T-helper 17 cell (primary cell): ENCODE results near the gene ARL10. TPM values are rescaled to one million over a fixed set of nuclear protein-coding genes. Genes with fewer than 3 reads are reported as not detected.

Source experiments
- ATAC-seq: fragments of 150-1000 bp; cut with Tn5 transposase; 2 replicates; pipeline ENCODE4 v1.10.0; 2021; ENCODE audit warnings: mild to moderate bottlenecking, moderate library complexity
- DNase-seq, 3 donors: peaks; one replicate each; pipeline versions ENCODE4 v3.0.0 to v3.0.0-alpha.2; 2020 to 2021
- H3K9me3 ChIP-seq: one replicate; pipeline ENCODE4 v1.7.0; 2013; ENCODE audit warnings: low read length, mild to moderate bottlenecking; ENCODE audit not compliant: control insufficient read depth, poor library complexity, severe bottlenecking
- H3K27ac Mint-ChIP-seq: one replicate; pipeline ENCODE4 v1.8.0; 2022; ENCODE audit warnings: mild to moderate bottlenecking, moderate library complexity, mixed read lengths
- H3K27me3 Mint-ChIP-seq: one replicate; pipeline ENCODE4 v1.8.0; 2022; ENCODE audit warnings: mixed read lengths
- H3K36me3 Mint-ChIP-seq: one replicate; pipeline ENCODE4 v1.8.0; 2022; ENCODE audit warnings: low read depth, mixed read lengths
- H3K4me1 Mint-ChIP-seq: one replicate; pipeline ENCODE4 v1.8.0; 2022; ENCODE audit warnings: mild to moderate bottlenecking, mixed read lengths
- H3K4me3 Mint-ChIP-seq: one replicate; pipeline ENCODE4 v1.8.0; 2022; ENCODE audit warnings: mild to moderate bottlenecking, moderate library complexity, mixed read lengths
- total RNA-seq, 4 donors: library from RNA in 2 of 4; stranded (reverse) in 2 of 4; gene quantifications; one replicate each; pipeline ENCODE4 v1.2.3 and lab custom pipeline; 2022 to 2026

Gene ARL10
- total RNA-seq, 2 donors from 2014 or later, result 7.3 to 7.6 TPM

- peak; percentile 83 to 98 (median 97) for DNase-seq
- peaks cover 35% of the 10 kb centered on the region for H3K4me1 Mint-ChIP-seq
Measured at GRCh38 chr5:176388444-176389134, 23.3 kb downstream of the ARL10 start, which contains the start of the genes HIGD2A and NOP16. HIGD2A (plus strand) TSS chr5:176388751; CDS start chr5:176388820, 69 bp downstream. NOP16 (minus strand) TSS chr5:176388598; CDS start chr5:176388539, 59 bp downstream.

GRCh38 chr5:176389135-176390123, 24.1 kb downstream of the ARL10 start:
- H3K9me3 ChIP-seq, result no peaks in the 10 kb centered on the region
- Mint-ChIP-seq H3K36me3 (no peaks in the 10 kb centered on the region), H3K27me3 (no peaks in the 10 kb centered on the region), H3K27ac (peak overlapping the region; percentile 98), H3K4me3 (peak overlapping the region; percentile 97), H3K4me1 (peaks cover 35% of the 10 kb centered on the region)
- DNase-seq (peak in 1 of 3 donors; percentile 96), ATAC-seq (peak; percentile 48)

More at GRCh38 chr5:176388444-176389134, 23.3 kb downstream of the ARL10 start, which contains the start of the genes HIGD2A and NOP16:
- no peaks in the 10 kb centered on the region for H3K27me3 Mint-ChIP-seq
- no peaks in the 10 kb centered on the region for H3K9me3 ChIP-seq
- H3K36me3 Mint-ChIP-seq, result no peaks in the 10 kb centered on the region
- ATAC-seq, result peak; percentile 90
- H3K4me3 Mint-ChIP-seq, result peak within 1 kb of the TSS; percentile 97
- peak within 1 kb of the TSS; percentile 98 for H3K27ac Mint-ChIP-seq

- H3K9me3 ChIP-seq, result no peaks in the 10 kb centered on the region
- DNase-seq (no peak), ATAC-seq (no peak)
- Mint-ChIP-seq H3K4me1 (peaks cover 27% of the 10 kb centered on the region), H3K4me3 (no peak overlapping the region), H3K36me3 (no peaks in the 10 kb centered on the region), H3K27me3 (no peaks in the 10 kb centered on the region), H3K27ac (peak overlapping the region; percentile 8)
Measured at GRCh38 chr5:176391479-176391878, 26.2 kb downstream of the ARL10 start.

- ATAC-seq (no peak), DNase-seq (no peak)
- Mint-ChIP-seq H3K36me3 (peaks cover 2% of the 10 kb centered on the region), H3K4me1 (peaks cover 22% of the 10 kb centered on the region), H3K27ac (peak overlapping the region; percentile 72), H3K4me3 (no peak overlapping the region), H3K27me3 (no peaks in the 10 kb centered on the region)
- no peaks in the 10 kb centered on the region for H3K9me3 ChIP-seq
Measured at GRCh38 chr5:176391999-176392398, 26.7 kb downstream of the ARL10 start.

DNA sequence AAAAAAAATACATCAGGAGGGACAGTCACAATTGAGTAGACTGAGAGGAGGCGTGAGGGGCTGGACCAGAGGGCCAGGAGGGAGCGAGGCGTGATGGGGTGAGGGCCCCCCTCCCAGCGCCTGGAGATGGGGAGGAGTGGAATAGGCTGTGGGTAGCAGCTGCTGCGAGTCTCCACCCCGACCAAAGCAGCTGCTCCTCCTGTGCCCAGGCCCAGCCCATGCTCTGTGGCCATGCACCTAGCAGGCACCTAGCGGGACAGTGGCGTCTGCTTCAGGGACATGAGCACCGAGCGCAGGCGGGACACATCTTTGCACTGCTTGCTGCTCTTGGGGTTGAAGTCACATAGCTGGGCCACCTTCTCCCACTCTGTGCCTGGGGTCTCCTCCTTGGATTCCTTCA, 27.2 kb downstream of the ARL10 start:
- H3K4me1 Mint-ChIP-seq, result peaks cover 18% of the 10 kb centered on the region
- peaks cover 2% of the 10 kb centered on the region for H3K36me3 Mint-ChIP-seq
- no peaks in the 10 kb centered on the region for H3K9me3 ChIP-seq
- H3K27me3 Mint-ChIP-seq, result no peaks in the 10 kb centered on the region
- no peak for ATAC-seq
- DNase-seq, result no peak
- H3K4me3 Mint-ChIP-seq, result no peak overlapping the region
- peak overlapping the region; percentile 72 for H3K27ac Mint-ChIP-seq

GRCh38 chr5:176394096-176394495, 28.8 kb downstream of the ARL10 start:
- Mint-ChIP-seq H3K4me3 (no peak overlapping the region), H3K36me3 (peaks cover 2% of the 10 kb centered on the region), H3K4me1 (peaks cover 9% of the 10 kb centered on the region), H3K27ac (no peak overlapping the region), H3K27me3 (no peaks in the 10 kb centered on the region)
- ATAC-seq (no peak), DNase-seq (no peak)
- no peaks in the 10 kb centered on the region for H3K9me3 ChIP-seq

GRCh38 chr5:176394881-176395675, 29.8 kb downstream of the ARL10 start:
- no peak for ATAC-seq
- H3K9me3 ChIP-seq, result no peaks in the 10 kb centered on the region
- no peak for DNase-seq
- peak overlapping the region; percentile 34 for H3K27ac Mint-ChIP-seq
- H3K36me3 Mint-ChIP-seq, result peaks cover 2% of the 10 kb centered on the region
- peaks cover 4% of the 10 kb centered on the region for H3K4me1 Mint-ChIP-seq
- H3K27me3 Mint-ChIP-seq, result no peaks in the 10 kb centered on the region
- no peak overlapping the region for H3K4me3 Mint-ChIP-seq

DNA sequence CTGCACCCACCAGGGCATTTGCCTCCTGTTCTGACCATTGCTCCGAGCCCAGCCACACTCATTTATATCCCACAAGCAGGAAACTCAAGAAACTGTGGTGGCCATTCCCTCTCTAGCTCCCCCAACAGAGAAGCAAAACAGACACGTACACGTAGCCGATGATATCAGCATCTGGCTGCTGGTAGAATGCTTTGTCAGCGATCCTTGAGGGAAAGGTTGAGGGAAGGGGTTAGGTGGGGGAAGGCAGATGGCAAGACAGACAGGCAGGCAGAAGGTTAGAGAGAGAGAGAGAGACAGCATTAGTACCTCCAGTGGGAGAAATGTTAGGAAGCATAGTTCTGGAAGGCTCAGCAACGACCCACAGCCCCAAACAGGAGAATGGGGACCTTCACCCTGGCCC, 31.0 kb downstream of the ARL10 start:
- peaks cover 2% of the 10 kb centered on the region for H3K36me3 Mint-ChIP-seq
- no peak overlapping the region for H3K4me3 Mint-ChIP-seq
- no peaks in the 10 kb centered on the region for H3K27me3 Mint-ChIP-seq
- DNase-seq (no peak), ATAC-seq (no peak)
- no peaks in the 10 kb centered on the region for H3K9me3 ChIP-seq
- peaks cover 10% of the 10 kb centered on the region for H3K4me1 Mint-ChIP-seq
- H3K27ac Mint-ChIP-seq, result peak overlapping the region; percentile 51

GRCh38 chr5:176397736-176398420, 32.6 kb downstream of the ARL10 start:
- Mint-ChIP-seq H3K4me3 (no peak overlapping the region), H3K4me1 (peaks cover 15% of the 10 kb centered on the region), H3K27me3 (no peaks in the 10 kb centered on the region), H3K27ac (no peak overlapping the region), H3K36me3 (peaks cover 2% of the 10 kb centered on the region)
- DNase-seq, result no peak
- ATAC-seq, result no peak
- no peaks in the 10 kb centered on the region for H3K9me3 ChIP-seq

DNA sequence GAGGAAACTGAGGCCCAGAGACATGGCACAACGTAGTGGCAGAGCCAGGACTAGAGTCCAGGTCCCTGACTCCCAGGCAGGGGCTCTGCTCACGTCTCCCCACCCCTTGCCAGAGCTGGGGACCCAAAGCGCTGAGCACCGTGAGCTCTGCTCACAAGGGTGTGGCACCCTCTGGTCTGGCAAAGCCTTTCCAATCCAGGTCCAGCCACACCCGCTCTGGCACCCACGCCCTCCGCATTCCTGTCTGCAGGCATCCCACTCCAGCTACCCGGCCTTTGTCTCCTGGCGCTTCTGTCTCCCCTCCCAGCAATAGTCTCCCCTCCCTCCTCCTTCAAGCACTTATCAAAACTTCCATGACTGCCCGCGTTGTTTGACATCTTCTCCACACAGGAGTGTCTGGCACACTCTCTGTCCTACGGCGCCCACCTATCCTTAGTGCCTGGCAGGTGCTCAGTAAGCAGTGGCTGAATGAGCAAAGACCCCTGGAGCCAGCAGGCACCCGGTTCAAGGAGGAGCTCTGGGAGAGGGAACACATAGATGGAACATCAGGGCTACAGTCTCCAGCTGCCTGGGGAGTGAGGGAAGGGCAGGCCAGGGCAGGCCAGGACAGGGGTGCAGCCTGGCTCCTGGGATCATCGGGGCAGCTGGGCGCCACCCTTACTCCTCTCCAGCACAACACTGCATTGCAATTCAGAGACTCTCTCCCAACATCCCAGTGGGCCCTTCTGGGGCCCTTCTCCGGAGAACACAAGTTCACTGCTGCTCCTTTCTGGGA, 35.3 kb downstream of the ARL10 start:
- Mint-ChIP-seq H3K4me1 (peaks cover 14% of the 10 kb centered on the region), H3K36me3 (peaks cover 2% of the 10 kb centered on the region), H3K27me3 (no peaks in the 10 kb centered on the region), H3K4me3 (no peak overlapping the region), H3K27ac (peak overlapping the region; percentile 74)
- H3K9me3 ChIP-seq, result no peaks in the 10 kb centered on the region
- DNase-seq (no peak), ATAC-seq (no peak)

DNA sequence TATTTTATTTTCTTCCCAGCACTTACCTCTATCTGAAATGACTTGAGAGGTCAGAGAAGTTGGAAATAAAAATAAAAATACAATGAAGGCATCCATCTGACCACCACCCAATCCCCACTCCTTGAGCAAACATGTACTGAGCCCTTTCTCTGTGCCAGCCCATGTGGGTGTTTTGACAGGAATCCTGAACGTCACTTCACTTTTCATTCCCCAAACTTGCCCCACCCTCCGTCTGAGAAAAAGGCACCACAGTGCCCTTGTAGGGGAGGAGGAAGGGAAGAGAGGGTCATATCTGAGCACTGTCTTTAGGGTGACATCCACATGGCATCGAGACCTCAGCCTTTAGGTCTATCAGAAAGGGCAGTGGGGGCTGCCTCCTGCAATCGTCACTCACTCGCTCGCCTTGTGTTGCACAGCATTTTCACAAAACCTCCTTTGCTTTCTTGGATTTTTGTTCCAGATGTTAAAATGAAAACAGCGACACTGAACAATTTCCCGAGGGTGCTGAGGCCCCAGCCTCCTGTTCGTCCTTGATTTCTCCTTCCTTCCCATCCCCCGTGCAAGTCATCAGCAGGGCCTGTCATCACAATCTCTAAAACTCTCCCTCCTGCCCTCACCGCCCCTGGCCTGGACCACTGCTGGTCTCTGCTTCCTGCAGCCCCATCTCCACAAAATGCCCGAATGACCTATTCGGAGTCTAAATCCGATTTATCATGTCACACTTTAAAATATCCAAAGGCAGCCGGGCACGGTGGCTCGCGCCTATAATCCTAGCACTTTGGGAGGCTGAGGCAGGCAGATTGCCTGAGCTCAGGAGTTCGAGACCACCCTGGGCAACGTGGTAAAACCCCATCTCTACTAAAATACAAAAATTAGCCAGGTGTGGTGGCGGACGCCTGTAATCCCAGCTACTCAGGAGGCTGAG, 36.3 kb downstream of the ARL10 start:
- H3K9me3 ChIP-seq, result no peaks in the 10 kb centered on the region
- Mint-ChIP-seq H3K27me3 (no peaks in the 10 kb centered on the region), H3K27ac (no peak overlapping the region), H3K4me3 (no peak overlapping the region), H3K4me1 (peaks cover 14% of the 10 kb centered on the region), H3K36me3 (peaks cover 2% of the 10 kb centered on the region)
- ATAC-seq (no peak), DNase-seq (no peak)
